ENCODE data around the gene AFF1. TPM values are rescaled to one million over a fixed set of nuclear protein-coding genes. Genes with fewer than 3 reads are reported as not detected.
A peak's percentile ranks its signal among the peaks of the same experiment; 100 is the strongest.

AFF1 gene
- total RNA-seq (14.1 and 21.1 TPM in 2 replicates), polyA plus RNA-seq (15.5 and 17.9 TPM in 2 replicates), polyA minus RNA-seq (ENCODE audit: low replicate concordance) (48.5 and 64.8 TPM in 2 replicates)
- 7.1 and 11.2 TPM in 2 replicates for polyA plus RNA-seq (2012)

GRCh38 chr4:86934771-86935565 is at the start of gene AFF1:
Gene AFF1, plus strand, starts transcription at chr4:86935011. Its CDS starts 13,523 bp downstream, at chr4:86948534.
- H3K9me3 ChIP-seq (ENCODE audit: control insufficient read depth, insufficient read depth, low read depth, low read length), result no peaks in the 10 kb centered on the region
- peak within 1 kb of the TSS; percentile 89 for H3K9ac ChIP-seq (ENCODE audit: insufficient read depth, low read length)
- H3K4me2 ChIP-seq (ENCODE audit: extremely low read depth, insufficient read depth, low read length), result peak within 1 kb of the TSS; percentile 88
- peak within 1 kb of the TSS; percentile 87 for H3K27ac ChIP-seq (ENCODE audit: insufficient read depth, low read length)
- H4K20me1 ChIP-seq (ENCODE audit: control insufficient read depth, extremely low read depth, insufficient read depth, low read length), result no peaks in the 10 kb centered on the region
- no peak for TF ChIP-seq EZH2 (IDR thresholded peaks at IDR 0.05; ENCODE audit: low read length, missing control alignments)
- peak in 1 of 2 donors; percentile 21 for TF ChIP-seq CTCF (conservative IDR thresholded peaks at IDR 0.05 in 1 of 2, IDR thresholded peaks at IDR 0.05 in 1 of 2; ENCODE audit: low read depth in 1 of 2, low read length in 2 of 2)
- H3K79me2 ChIP-seq (ENCODE audit: control insufficient read depth, insufficient read depth, low read length), result peaks cover 15% of the 10 kb centered on the region
- H3K4me3 ChIP-seq (replicated peaks in 1 of 4; ENCODE audit: control extremely low read depth in 1 of 4, insufficient read depth in 1 of 4, low read depth in 3 of 4, low read length in 4 of 4), result peak within 1 kb of the TSS; percentile 66 to 80 (median 79)
- peaks cover 5% of the 10 kb centered on the region for H3K4me1 ChIP-seq (ENCODE audit: control insufficient read depth, extremely low read depth, insufficient read depth, low read length)
- H2AFZ ChIP-seq (ENCODE audit: low read length), result peak within 1 kb of the TSS; percentile 87
- DNase-seq (ENCODE audit: low read depth in 2 of 2), result peak; percentile 86 to 90
- H3K36me3 ChIP-seq (ENCODE audit: control insufficient read depth, insufficient read depth, low read length), result no peaks in the 10 kb centered on the region
- H3K27me3 ChIP-seq (ENCODE audit: control insufficient read depth, insufficient read depth, low read length), result no peaks in the 10 kb centered on the region

- Histone ChIP-seq H3K27me3 (ENCODE audit: control insufficient read depth, insufficient read depth, low read length) (no peaks in the 10 kb centered on the region), H3K9ac (ENCODE audit: insufficient read depth, low read length) (no peak overlapping the region), H3K27ac (ENCODE audit: insufficient read depth, low read length) (no peak overlapping the region), H4K20me1 (ENCODE audit: control insufficient read depth, extremely low read depth, insufficient read depth, low read length) (no peaks in the 10 kb centered on the region), H2AFZ (ENCODE audit: low read length) (no peak overlapping the region), H3K36me3 (ENCODE audit: control insufficient read depth, insufficient read depth, low read length) (no peaks in the 10 kb centered on the region), H3K4me1 (ENCODE audit: control insufficient read depth, extremely low read depth, insufficient read depth, low read length) (peaks cover 2% of the 10 kb centered on the region), H3K79me2 (ENCODE audit: control insufficient read depth, insufficient read depth, low read length) (no peaks in the 10 kb centered on the region), H3K4me2 (ENCODE audit: extremely low read depth, insufficient read depth, low read length) (no peak overlapping the region), H3K4me3 (replicated peaks in 1 of 4; ENCODE audit: control extremely low read depth in 1 of 4, insufficient read depth in 1 of 4, low read depth in 3 of 4, low read length in 4 of 4) (no peak overlapping the region), H3K9me3 (ENCODE audit: control insufficient read depth, insufficient read depth, low read depth, low read length) (no peaks in the 10 kb centered on the region)
- DNase-seq (ENCODE audit: low read depth in 2 of 2), result peak in 1 of 2 donors; percentile 42
- TF ChIP-seq CTCF (conservative IDR thresholded peaks at IDR 0.05 in 1 of 2, IDR thresholded peaks at IDR 0.05 in 1 of 2; ENCODE audit: low read depth in 1 of 2, low read length in 2 of 2) (no peak), EZH2 (IDR thresholded peaks at IDR 0.05; ENCODE audit: low read length, missing control alignments) (no peak)
Observed at GRCh38 chr4:86890790-86891189, 44.0 kb upstream of the AFF1 start.

GRCh38 chr4:86891762-86892635 is 42.8 kb upstream of the AFF1 start, which contains the start of gene C4orf36:
Gene C4orf36, minus strand, starts transcription at chr4:86892422. Its CDS starts 902 bp downstream, at chr4:86891520.
- no peak for TF ChIP-seq EZH2 (IDR thresholded peaks at IDR 0.05; ENCODE audit: low read length, missing control alignments)
- no peak for TF ChIP-seq CTCF (conservative IDR thresholded peaks at IDR 0.05 in 1 of 2, IDR thresholded peaks at IDR 0.05 in 1 of 2; ENCODE audit: low read depth in 1 of 2, low read length in 2 of 2)
- Histone ChIP-seq H3K4me3 (replicated peaks in 1 of 4; ENCODE audit: control extremely low read depth in 1 of 4, insufficient read depth in 1 of 4, low read depth in 3 of 4, low read length in 4 of 4) (peak within 1 kb of the TSS; percentile 72 to 86 (median 76)), H2AFZ (ENCODE audit: low read length) (peak within 1 kb of the TSS; percentile 94), H3K27me3 (ENCODE audit: control insufficient read depth, insufficient read depth, low read length) (no peaks in the 10 kb centered on the region), H3K9ac (ENCODE audit: insufficient read depth, low read length) (peak within 1 kb of the TSS; percentile 71), H3K79me2 (ENCODE audit: control insufficient read depth, insufficient read depth, low read length) (no peaks in the 10 kb centered on the region), H3K4me2 (ENCODE audit: extremely low read depth, insufficient read depth, low read length) (peak within 1 kb of the TSS; percentile 97), H3K4me1 (ENCODE audit: control insufficient read depth, extremely low read depth, insufficient read depth, low read length) (peaks cover 2% of the 10 kb centered on the region), H3K9me3 (ENCODE audit: control insufficient read depth, insufficient read depth, low read depth, low read length) (no peaks in the 10 kb centered on the region), H3K27ac (ENCODE audit: insufficient read depth, low read length) (peak within 1 kb of the TSS; percentile 70), H3K36me3 (ENCODE audit: control insufficient read depth, insufficient read depth, low read length) (no peaks in the 10 kb centered on the region), H4K20me1 (ENCODE audit: control insufficient read depth, extremely low read depth, insufficient read depth, low read length) (no peaks in the 10 kb centered on the region)
- DNase-seq (ENCODE audit: low read depth in 2 of 2), result peak; percentile 45 to 48
